Heart left ventricle (tissue), 13 donors: ENCODE data around the gene CLEC2B.

ENCODE experiments used
- POLR2A ChIP-seq, 2 donors: fragments of 450-650 bp; IDR thresholded peaks; one replicate each; pipeline ENCODE4 v1.6.1; 2017; ENCODE audit warnings: antibody characterized with exemption in 2 of 2, mild to moderate bottlenecking in 2 of 2, moderate library complexity in 2 of 2
- TF ChIP-seq, protein P1 (sequence below), 12 donors: fragments of 200-600 bp; sonication (generic) in 4 of 12; IDR thresholded peaks; one replicate each; pipeline versions ENCODE4 v1.5.0 to v1.8.0; 2018 to 2022; ENCODE audit warnings: antibody characterized with exemption in 12 of 12, mild to moderate bottlenecking in 5 of 12
- donor health status: ischemic (EF 13 %, LVEDD 7.1; RV severe dilation, severe dysfunction).
- donor health status: DM: no; HTN: yes; CAD: no.
- donor health status: DM: no; HTN: no; CAD: no.
- donor health status: ischemic (EF 25% LVEDD 6.9; RV normal size, moderate dysfunction).
- donor health status: ischemic (EF 25% LVEDD 5.7; RV mildly dilated, moderate dysfunction).
- donor health status: ischemic (EF 35%, LVEDD 5.7; RV mildly dilated, moderate dysfunction).
- donor health status: nonischemic (EF 11% LVEDD 7.7; RV severe dilation, severe dysfunction).
- donor health status: DM: yes; HTN: yes; CAD: no.
- donor health status: PGD.
- donor health status: ischemic (EF 29% LVEDD 5.4; RV normal size, mild dysfunction).
- donor health status: nonischemic (EF 23%, LVEDD 6.1; RV moderate dilation, normal function).

DNA sequence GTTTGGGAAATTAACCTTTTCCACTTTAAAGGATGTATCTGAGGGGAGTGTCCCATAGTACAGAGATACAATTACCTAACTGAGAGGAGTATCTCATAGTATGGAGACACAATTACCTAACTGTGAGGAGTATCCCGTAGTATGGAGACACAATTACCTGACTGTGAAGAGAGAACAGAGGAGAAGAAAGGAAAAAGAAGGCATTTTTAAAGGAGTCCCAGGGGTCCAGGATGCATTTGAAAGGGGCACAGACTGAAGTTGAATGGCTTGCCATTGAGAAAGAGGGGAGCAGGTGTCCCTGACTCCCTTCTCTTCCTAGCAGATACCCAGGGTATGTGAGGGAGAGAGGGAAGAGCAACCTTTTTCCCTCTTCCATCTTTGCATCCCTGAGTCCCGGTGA lies 30.1 kb upstream of the CLEC2B start:
- TF ChIP-seq, protein P1, sequence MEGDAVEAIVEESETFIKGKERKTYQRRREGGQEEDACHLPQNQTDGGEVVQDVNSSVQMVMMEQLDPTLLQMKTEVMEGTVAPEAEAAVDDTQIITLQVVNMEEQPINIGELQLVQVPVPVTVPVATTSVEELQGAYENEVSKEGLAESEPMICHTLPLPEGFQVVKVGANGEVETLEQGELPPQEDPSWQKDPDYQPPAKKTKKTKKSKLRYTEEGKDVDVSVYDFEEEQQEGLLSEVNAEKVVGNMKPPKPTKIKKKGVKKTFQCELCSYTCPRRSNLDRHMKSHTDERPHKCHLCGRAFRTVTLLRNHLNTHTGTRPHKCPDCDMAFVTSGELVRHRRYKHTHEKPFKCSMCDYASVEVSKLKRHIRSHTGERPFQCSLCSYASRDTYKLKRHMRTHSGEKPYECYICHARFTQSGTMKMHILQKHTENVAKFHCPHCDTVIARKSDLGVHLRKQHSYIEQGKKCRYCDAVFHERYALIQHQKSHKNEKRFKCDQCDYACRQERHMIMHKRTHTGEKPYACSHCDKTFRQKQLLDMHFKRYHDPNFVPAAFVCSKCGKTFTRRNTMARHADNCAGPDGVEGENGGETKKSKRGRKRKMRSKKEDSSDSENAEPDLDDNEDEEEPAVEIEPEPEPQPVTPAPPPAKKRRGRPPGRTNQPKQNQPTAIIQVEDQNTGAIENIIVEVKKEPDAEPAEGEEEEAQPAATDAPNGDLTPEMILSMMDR (IDR thresholded peaks at IDR 0.05) = no peak
- TF ChIP-seq POLR2A (IDR thresholded peaks at IDR 0.05) = no peak
